K562 (cell line): ENCODE measurements around the gene HOMEZ. TPM values are rescaled to one million over a fixed set of nuclear protein-coding genes. Genes with fewer than 3 reads are reported as not detected.

Source experiments
- BRCA1 ChIP-seq, 2 experiments: fragments of 450-650 bp in 1 of 2; sonication (generic) in 1 of 2; formaldehyde crosslinking in 1 of 2; IDR thresholded peaks; 2 replicates each; pipeline versions ENCODE4 v1.5.0 to v1.6.1; 2017 to 2020; ENCODE audit warnings: mild to moderate bottlenecking in 1 of 2, missing genetic modification reagents in 1 of 2
- CCAR2 ChIP-seq: fragments of 200-400 bp; formaldehyde crosslinking; IDR thresholded peaks from 2 replicates; pipeline ENCODE4 v1.6.1; 2017; ENCODE audit warnings: mild to moderate bottlenecking, low read depth, low read length
- EP400 ChIP-seq: fragments of 450-650 bp; IDR thresholded peaks from 2 replicates; pipeline ENCODE4 v1.6.1; 2017; ENCODE audit warnings: antibody characterized with exemption, mild to moderate bottlenecking, moderate library complexity
- GATAD2A ChIP-seq: fragments of 450-650 bp; IDR thresholded peaks from 2 replicates; pipeline ENCODE4 v1.6.1; 2017
- KHSRP ChIP-seq: fragments of 450-650 bp; IDR thresholded peaks from 2 replicates; pipeline ENCODE4 v1.6.1; 2017
- MAFF ChIP-seq: IDR thresholded peaks from 2 replicates; pipeline ENCODE4 v1.6.1; 2012; ENCODE audit warnings: low read length, improper control_type of control experiment
- MAZ ChIP-seq, 2 experiments: fragments of 450-650 bp in 1 of 2; sonication (generic) in 1 of 2; formaldehyde crosslinking; IDR thresholded peaks in 1 of 2; conservative IDR thresholded peaks in 1 of 2; 2 replicates each; pipeline versions ENCODE4 v1.4.0 to v1.5.0; 2020; ENCODE audit warnings: mild to moderate bottlenecking in 1 of 2, missing genetic modification reagents in 1 of 2
- MEF2A ChIP-seq: IDR thresholded peaks from 2 replicates; pipeline ENCODE4 v1.6.1; 2011; ENCODE audit warnings: low read depth, mild to moderate bottlenecking, low read length, moderate library complexity; ENCODE audit not compliant: control insufficient read depth
- MTF1 ChIP-seq: fragments of 250-450 bp; sonication (Bioruptor Pico); IDR thresholded peaks from 2 replicates; pipeline ENCODE4 v1.9.0; 2021; ENCODE audit warnings: moderate library complexity, mild to moderate bottlenecking, inconsistent platforms, borderline replicate concordance
- NBN ChIP-seq: fragments of 450-650 bp; IDR thresholded peaks from 2 replicates; pipeline ENCODE4 v1.6.1; 2016; ENCODE audit warnings: low read depth, mild to moderate bottlenecking
- NFIC ChIP-seq: fragments of 450-650 bp; IDR thresholded peaks from 2 replicates; pipeline ENCODE4 v1.6.1; 2017; ENCODE audit warnings: mild to moderate bottlenecking, inconsistent platforms
- PHTF2 ChIP-seq: fragments of 250-450 bp; sonication (Bioruptor Pico); IDR thresholded peaks from 2 replicates; pipeline ENCODE4 v1.5.0; 2021; ENCODE audit warnings: mild to moderate bottlenecking
- SMC3 ChIP-seq: conservative IDR thresholded peaks from 2 replicates; pipeline ENCODE4 v1.6.1; 2011; ENCODE audit warnings: low read depth, low read length, improper control_type of control experiment; ENCODE audit not compliant: insufficient read depth
- TAF1 ChIP-seq: IDR thresholded peaks from 2 replicates; pipeline ENCODE4 v1.6.1; 2011; ENCODE audit warnings: mild to moderate bottlenecking, low read length, moderate library complexity; ENCODE audit not compliant: insufficient read depth, control insufficient read depth, severe bottlenecking; ENCODE audit errors: extremely low read depth
- XRCC3 ChIP-seq: fragments of 450-650 bp; IDR thresholded peaks from 2 replicates; pipeline ENCODE4 v1.6.1; 2017; ENCODE audit warnings: mild to moderate bottlenecking, moderate library complexity
- ZBED1 ChIP-seq: IDR thresholded peaks from 2 replicates; pipeline ENCODE4 v1.6.1; 2014
- polyA plus RNA-seq, 8 experiments: library from polyadenylated mRNA; depleted of rRNA in 4 of 8; stranded (reverse) in 5 of 8; unstranded in 3 of 8; fragments of >200 nt; fragmentation: Nextera tagmentation in 2 of 8; fragmentation: Illumina TruSeq in 1 of 8; extraction: Ambion mirVana in 2 of 8; extraction: Trizol in 1 of 8; gene quantifications; 2 replicates each; pipeline versions ENCODE4 v1.2.1 to v1.2.3, GENCODE V29; 2011 to 2014; ENCODE audit warnings: inconsistent platforms in 1 of 8, missing spikeins in 1 of 8
- total RNA-seq, 7 experiments: library from RNA; depleted of rRNA in 6 of 7; stranded (reverse); fragments of >200 nt in 6 of 7; fragmentation: Illumina TruSeq in 2 of 7; extraction: Trizol in 2 of 7; gene quantifications; 2 replicates each; pipeline versions ENCODE4 v1.2.1 to v1.2.3, GENCODE V29; 2011 to 2021; ENCODE audit warnings: low replicate concordance in 1 of 7
- TF ChIP-seq, protein P1 (sequence below): IDR thresholded peaks from 3 replicates; pipeline ENCODE4 v1.6.1; 2011; ENCODE audit warnings: borderline replicate concordance, mild to moderate bottlenecking, moderate library complexity; ENCODE audit not compliant: insufficient read length; ENCODE audit errors: extremely low read depth
- TF ChIP-seq, protein P2 (sequence below): fragments of 250-450 bp; sonication (Bioruptor Pico); IDR thresholded peaks from 2 replicates; pipeline ENCODE4 v1.4.0; 2020; ENCODE audit warnings: mild to moderate bottlenecking, moderate library complexity
- TF ChIP-seq, protein P3 (sequence below): sonication (generic); formaldehyde crosslinking; IDR thresholded peaks from 2 replicates; pipeline ENCODE4 v1.5.0; 2020; ENCODE audit warnings: missing genetic modification reagents
- TF ChIP-seq, protein P4 (sequence below): fragments of 250-450 bp; sonication (Bioruptor Pico); IDR thresholded peaks from 2 replicates; pipeline ENCODE4 v1.5.0; 2021; ENCODE audit warnings: mild to moderate bottlenecking, moderate library complexity

Gene HOMEZ
- total and polyA plus RNA-seq, 9 of the 15 experiments (the other 6 are each of a cell fraction or from before 2014, with no cell fraction given) = 3.0 to 30.2 (median 16.9) TPM

DNA sequence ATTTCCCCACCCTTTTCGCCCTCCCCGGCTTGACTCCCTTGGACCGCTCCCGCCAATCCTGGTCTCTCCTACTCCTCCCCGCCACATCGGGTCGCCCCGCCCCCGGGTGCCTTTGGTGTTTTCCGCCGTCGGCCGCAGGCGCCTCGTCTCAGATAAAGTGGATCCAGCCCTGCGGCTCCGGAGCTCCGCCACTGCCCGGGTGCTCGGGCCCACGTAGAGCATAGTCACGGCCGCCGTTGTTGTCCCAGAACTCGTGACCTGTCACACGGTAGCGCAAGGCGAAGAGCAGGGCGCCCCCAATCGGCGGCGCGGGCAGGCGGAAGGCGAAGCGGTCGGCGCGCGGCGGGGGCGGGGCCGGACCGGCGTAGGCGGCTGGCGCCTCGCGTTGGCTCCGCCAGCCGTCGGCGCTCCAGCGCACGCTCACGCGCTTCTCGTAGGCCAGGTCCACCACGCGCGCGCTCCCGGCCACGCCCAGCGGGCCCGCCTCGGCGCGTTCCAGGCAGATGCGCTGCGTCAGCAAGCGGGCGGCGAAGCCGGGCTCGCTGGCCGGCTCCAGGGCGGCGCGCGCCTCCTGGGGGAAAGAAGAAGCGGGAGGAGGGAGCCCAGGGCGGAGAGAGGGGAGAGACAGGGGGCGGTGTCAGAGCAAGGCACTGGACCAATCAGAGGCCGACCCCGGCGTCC is 15.5 kb upstream of the HOMEZ start (continued):
- TF ChIP-seq, protein P1, sequence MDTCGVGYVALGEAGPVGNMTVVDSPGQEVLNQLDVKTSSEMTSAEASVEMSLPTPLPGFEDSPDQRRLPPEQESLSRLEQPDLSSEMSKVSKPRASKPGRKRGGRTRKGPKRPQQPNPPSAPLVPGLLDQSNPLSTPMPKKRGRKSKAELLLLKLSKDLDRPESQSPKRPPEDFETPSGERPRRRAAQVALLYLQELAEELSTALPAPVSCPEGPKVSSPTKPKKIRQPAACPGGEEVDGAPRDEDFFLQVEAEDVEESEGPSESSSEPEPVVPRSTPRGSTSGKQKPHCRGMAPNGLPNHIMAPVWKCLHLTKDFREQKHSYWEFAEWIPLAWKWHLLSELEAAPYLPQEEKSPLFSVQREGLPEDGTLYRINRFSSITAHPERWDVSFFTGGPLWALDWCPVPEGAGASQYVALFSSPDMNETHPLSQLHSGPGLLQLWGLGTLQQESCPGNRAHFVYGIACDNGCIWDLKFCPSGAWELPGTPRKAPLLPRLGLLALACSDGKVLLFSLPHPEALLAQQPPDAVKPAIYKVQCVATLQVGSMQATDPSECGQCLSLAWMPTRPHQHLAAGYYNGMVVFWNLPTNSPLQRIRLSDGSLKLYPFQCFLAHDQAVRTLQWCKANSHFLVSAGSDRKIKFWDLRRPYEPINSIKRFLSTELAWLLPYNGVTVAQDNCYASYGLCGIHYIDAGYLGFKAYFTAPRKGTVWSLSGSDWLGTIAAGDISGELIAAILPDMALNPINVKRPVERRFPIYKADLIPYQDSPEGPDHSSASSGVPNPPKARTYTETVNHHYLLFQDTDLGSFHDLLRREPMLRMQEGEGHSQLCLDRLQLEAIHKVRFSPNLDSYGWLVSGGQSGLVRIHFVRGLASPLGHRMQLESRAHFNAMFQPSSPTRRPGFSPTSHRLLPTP = no peak
- TF ChIP-seq ZBED1 = no peak
- TF ChIP-seq XRCC3 = no peak
- peak; percentile 58 for TF ChIP-seq TAF1
- TF ChIP-seq MTF1 (CRISPR knock-in tag) = no peak
- no peak for TF ChIP-seq EP400
- TF ChIP-seq, protein P2, sequence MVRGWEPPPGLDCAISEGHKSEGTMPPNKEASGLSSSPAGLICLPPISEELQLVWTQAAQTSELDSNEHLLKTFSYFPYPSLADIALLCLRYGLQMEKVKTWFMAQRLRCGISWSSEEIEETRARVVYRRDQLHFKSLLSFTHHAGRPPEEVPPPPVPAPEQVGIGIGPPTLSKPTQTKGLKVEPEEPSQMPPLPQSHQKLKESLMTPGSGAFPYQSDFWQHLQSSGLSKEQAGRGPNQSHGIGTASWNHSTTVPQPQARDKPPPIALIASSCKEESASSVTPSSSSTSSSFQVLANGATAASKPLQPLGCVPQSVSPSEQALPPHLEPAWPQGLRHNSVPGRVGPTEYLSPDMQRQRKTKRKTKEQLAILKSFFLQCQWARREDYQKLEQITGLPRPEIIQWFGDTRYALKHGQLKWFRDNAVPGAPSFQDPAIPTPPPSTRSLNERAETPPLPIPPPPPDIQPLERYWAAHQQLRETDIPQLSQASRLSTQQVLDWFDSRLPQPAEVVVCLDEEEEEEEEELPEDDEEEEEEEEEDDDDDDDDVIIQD (CRISPR knock-in tag) = no peak
- no peak for TF ChIP-seq PHTF2 (CRISPR knock-in tag)
- TF ChIP-seq, protein P3, sequence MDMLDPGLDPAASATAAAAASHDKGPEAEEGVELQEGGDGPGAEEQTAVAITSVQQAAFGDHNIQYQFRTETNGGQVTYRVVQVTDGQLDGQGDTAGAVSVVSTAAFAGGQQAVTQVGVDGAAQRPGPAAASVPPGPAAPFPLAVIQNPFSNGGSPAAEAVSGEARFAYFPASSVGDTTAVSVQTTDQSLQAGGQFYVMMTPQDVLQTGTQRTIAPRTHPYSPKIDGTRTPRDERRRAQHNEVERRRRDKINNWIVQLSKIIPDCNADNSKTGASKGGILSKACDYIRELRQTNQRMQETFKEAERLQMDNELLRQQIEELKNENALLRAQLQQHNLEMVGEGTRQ (CRISPR knock-in tag) = peak; percentile 85
- TF ChIP-seq, protein P4, sequence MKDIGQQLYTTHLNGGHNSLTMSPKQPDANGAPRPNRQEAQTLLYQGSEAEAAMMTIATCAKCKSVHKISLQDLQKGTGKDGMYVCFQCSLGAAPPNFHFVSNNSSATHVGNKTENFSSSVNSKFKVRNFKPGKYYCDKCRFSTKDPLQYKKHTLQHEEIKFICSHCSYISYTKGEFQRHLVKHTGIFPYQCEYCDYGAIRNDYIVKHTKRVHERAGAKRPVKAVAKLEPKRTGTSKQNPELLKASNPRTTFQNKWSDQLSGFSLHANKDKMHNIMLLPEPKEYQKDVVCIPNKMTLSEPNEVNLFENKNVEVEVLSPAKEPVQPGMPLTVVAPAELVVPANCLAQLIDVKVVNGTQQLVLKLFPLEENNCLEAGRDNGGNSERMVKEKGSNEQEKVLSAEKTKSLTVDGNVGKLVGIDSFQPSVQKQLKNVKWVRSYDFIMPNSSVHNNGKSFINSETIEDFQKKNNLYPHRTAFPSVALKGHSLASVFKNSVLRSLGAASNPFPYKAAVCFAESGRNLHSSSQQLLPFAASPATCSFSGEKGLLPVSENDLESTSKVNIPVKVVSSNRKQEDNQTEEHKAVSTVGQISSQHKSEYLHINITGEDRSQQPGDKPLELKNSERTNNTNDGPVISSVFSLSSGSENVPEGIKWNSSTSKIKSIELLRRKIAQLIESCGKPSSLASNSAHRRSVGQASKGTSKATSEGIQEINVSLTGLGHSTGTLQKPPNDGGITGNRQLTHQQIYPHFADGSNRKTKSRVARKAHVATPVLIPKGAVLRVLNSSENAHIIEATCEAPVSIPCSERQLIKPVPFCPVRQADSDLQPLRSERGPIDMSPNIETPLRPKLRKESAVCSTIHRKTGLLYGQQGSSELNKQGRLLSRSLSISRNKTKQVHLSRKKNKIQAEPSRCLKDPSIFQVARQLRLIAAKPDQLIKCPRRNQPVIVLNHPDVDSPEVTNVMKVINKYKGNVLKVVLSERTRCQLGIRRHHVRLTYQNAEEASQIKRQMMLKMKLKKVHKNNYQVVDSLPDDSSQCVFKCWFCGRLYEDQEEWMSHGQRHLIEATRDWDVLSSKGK (CRISPR knock-in tag) = no peak
- TF ChIP-seq CCAR2 = no peak
- peak; percentile 39; the same call in 1 of the 2 replicates for TF ChIP-seq SMC3
- peak; percentile 85 to 89 for TF ChIP-seq MAZ (CRISPR knock-in tag; conservative IDR thresholded peaks at IDR 0.05 in 1 of 2, IDR thresholded peaks at IDR 0.05 in 1 of 2)
- peak; percentile 54; the same call in 1 of the 2 replicates for TF ChIP-seq GATAD2A
- no peak for TF ChIP-seq MEF2A
- TF ChIP-seq NBN = peak; percentile 21; the same call in 1 of the 2 replicates
- no peak for TF ChIP-seq KHSRP
- TF ChIP-seq NFIC = no peak; the same call in 1 of the 2 replicates
- TF ChIP-seq MAFF = peak; percentile 39; the same call in 1 of the 2 replicates
- no peak for TF ChIP-seq BRCA1 (IDR thresholded peaks at IDR 0.05)
- TF ChIP-seq BRCA1 (CRISPR knock-in tag; IDR thresholded peaks at IDR 0.05) = no peak
